Stimulated activated CD8-positive, alpha-beta memory T cell treated with anti-CD3 and anti-CD28 coated beads, Interleukin-7, amount 100 ng/mL, for 4 hours (primary cell): Measurements from ENCODE around the gene TMEM170B.

Experiments used
- DNase-seq, 2 donors: peaks; one replicate each; pipeline ENCODE4 v3.0.0-alpha.2; 2020; ENCODE audit warnings: low read depth in 2 of 2

The TMEM170B gene

DNA sequence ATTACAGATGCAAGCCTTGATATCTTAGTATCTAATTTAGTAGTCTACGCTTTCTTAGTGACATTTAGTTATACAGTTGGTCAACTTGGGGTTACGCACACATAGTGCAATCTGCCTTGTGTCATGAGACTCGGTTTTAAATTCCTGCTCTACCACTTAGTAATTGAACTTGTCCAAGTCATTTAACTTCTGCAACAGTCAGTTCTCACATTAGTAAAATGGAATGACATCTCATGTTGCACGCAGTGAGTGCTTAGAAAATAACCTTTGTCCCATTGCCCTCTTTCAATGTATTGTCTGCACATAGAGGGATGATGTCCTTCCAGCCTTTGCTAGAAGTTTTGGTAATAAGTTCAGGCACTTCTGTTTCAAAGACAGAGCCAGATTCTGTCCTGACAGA lies 48.6 kb downstream of the TMEM170B start:
- DNase-seq, result no peak

DNA sequence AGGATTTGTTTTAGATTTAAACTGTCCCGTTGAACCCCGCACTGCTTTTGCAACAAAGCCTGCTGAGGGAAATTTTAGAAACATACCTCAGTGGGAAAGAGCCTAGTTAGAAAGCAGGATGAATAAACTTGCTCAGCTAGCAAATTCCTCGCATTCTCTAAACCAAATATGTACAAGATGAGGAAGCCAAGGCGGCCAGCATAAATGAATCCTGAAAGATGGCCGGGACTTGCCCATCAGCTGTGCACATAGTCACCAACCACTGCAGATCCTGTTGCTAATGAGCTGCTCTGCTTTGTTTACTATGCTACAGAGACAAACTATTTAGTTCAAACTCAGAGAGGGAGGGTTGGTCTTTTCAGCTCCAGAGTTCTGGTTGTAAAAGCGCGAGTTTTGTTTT lies 49.0 kb downstream of the TMEM170B start:
- no peak for DNase-seq

DNA sequence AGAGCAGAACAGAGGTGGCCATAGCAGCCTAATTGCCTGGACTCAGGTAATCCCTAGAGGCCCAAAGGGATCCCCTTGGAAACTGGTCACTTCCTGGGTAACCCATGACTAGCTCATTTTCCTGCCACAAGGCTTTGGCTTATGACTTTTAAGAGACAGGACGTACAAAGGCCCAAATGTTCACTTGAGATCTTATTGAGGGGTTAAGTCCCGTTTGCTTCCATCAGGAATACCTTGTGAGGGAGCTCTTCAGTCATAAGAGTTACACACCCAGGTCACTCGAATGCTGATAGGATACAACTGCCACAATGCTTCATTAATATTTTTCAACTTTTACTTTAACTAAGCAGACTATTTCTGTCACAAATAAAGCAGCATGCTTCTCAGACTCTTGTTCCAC lies 51.7 kb downstream of the TMEM170B start:
- DNase-seq, result no peak

DNA sequence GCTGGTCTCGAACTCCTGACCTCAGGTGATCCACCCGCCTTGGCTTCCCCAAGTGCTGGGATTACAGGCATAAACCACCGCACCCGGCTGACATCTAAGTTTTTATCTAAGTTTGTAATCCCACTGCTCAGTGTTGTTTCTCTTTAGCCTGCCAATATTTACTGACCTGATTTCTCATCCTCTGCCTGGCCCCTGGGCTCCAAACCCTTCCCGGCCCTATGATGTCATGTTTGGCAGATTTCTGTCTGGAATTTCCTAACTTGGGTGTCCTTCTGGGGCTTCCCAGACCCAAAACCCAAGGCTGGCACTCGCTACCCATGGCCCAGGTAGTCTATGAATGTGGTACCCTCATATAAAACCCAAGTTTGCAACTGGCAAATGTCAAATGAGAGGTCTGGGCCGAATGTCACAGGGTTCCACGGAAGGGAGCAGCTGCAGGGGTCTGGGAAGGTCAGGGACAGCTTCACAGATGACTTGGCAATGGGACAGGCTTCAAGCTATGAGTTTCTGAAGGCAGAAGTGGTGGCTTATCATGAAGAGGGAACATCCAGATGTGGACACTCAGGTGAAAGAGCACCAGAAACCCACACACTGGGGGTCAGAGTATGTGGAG lies 54.9 kb downstream of the TMEM170B start:
- DNase-seq, result no peak

DNA sequence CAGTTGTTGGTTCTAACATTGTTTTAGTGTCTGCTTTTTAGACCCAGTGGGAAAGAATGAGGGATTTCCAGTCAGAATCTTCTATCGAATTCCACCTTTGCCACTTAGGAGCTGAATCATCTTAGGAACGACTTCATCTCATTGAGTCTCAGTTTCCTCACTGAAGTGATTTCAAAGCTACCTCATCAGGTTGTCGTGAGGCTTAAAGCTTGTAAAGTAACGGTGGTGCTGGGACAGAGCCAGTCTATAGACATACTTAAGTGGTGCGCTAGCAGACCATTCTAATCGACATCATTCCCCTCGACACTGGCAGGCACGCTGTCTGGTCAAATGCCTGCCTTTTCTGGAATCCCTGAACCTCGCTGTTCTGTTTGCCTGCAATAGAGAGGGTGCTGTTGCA lies 55.5 kb downstream of the TMEM170B start:
- no peak for DNase-seq

DNA sequence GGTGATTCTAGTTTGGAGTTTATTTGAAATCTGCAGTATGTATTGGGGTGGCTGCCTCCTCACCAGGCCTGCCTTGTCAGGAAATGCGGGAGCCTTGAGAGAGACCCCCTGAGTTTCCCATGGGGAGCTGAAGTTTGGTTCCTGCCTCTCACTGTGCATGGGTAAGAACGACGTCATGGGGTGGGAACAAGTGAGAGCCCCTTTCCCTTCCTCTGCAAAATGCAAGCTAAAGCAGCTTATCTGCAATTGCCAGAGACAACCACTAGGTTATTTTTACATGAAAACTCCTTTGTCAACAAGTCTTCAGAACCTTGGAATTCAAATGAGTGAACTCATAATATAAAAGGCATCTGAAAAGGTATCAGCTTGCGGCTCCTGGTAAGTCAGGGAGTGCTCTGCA lies 58.4 kb downstream of the TMEM170B start:
- DNase-seq, result no peak

DNA sequence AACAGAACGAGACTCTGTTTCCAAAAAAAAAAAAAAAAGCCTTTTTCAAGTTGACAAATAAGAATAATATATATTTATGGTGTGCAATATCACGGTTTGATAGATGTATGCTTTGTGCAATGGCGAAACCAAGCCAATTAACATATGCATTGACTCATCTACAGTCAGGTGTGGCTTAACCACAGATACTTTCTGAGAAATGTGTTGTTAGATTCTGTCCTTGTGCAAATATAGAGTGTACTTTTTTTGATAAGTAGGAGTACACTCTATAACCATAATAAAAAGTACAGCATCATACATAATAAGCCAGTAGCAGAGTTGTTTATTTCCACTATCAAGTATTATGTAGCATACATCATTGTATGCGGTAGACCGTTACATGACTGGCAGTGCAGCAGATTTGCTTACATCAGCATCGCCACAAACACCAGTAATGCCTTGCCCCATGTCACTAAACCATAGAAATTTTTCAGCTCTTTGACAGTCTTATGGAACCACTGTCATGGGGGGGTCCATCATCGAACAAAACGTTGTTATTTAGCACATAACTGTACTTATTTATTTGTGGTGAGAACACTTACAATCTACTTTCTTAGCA lies 59.2 kb downstream of the TMEM170B start:
- no peak for DNase-seq

DNA sequence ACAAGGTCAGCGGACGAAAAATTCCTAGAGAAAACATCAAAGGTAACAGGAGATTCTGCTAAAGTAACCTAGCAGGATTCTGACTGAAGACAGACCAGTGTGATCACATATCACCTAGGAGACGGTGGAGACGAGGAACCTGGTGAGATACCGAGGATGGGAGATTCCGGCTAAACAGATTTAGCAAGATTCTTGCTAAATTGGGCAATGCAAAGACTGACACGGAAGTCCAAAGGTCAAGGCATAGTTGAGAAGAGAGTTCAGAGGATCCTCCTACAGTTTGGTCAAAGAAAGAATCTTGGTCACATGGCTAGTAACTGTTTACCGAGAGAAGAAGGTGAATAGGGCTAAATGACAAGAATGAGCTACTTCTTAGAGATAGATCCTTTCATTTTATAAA lies 61.1 kb downstream of the TMEM170B start:
- no peak for DNase-seq

DNA sequence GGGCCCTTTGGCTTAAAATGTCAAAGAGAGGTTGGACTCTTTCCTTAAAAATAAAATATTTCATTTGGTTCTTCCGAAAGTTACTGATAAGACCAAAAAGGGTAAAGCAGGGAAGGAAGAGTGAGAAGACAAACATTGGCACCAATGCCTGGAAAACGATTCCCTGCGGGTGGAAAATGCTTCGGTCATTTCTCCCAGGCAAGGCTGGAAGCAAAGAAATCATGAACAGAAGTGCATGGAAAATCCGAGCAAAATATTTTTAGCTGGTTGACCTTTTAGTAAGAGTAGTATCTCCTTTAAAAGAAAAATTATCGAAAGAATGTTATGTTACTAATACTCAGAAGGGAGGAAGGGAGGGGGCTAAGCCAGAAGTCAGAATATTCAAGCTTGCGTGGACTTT lies 62.7 kb downstream of the TMEM170B start:
- DNase-seq, result no peak

DNA sequence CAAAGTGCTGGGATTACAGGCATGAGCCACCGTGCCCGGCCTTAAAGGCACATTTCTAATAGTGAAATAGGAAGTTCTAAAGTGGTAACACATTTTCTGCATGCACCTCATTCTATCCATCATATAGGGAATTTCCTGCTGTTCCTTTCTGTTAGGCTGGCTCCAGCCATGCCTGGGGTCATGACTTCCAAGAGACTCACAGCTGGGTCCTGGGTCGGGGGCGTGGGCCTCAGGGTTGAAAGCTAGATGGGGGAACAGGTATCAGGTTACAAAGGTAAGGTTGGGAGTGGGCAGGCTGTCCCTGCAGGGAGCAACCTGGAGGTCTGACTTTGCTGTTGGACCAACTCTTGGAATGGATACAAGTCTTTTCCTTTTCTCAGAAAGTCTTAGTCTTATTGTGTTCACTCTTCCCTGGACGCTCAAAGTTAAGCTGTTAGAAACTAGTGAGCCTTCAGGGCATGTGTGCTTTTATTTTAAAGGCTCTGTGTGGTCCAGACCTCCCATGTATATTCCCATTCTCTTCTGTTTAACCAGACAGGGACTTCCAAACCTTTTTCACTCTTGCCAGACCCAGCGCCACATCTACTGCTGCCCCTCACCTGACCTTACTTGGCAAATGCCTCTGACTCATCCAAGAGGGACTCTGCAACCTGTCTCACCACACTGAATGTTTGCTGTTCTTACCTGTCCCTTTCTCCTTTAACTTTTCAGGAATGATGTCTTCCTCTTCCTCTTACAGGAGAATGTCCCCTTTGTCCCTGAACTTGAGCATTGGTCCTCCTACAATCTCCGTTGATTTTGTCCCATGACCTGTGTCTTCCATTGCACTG lies 64.4 kb downstream of the TMEM170B start:
- DNase-seq, result no peak

DNA sequence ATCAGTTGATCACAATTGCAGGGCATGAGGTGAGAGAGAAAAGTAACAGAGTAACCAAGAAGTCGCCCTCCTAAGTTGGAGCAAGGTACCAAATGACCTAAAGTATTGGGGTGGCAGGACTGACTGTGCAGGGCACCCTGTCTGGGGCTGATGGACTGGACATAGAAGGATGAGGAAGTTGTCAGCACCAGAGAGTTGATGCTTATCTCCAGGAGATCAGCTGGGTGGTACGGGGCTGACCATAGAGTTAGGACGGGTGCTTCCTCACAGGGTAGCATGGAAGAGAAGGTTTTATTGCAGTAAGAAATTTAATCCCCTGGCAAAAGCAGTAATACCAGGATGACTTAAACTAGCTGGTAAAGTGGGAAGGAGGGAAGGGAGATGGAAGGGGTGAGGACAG lies 66.7 kb downstream of the TMEM170B start:
- no peak for DNase-seq

DNA sequence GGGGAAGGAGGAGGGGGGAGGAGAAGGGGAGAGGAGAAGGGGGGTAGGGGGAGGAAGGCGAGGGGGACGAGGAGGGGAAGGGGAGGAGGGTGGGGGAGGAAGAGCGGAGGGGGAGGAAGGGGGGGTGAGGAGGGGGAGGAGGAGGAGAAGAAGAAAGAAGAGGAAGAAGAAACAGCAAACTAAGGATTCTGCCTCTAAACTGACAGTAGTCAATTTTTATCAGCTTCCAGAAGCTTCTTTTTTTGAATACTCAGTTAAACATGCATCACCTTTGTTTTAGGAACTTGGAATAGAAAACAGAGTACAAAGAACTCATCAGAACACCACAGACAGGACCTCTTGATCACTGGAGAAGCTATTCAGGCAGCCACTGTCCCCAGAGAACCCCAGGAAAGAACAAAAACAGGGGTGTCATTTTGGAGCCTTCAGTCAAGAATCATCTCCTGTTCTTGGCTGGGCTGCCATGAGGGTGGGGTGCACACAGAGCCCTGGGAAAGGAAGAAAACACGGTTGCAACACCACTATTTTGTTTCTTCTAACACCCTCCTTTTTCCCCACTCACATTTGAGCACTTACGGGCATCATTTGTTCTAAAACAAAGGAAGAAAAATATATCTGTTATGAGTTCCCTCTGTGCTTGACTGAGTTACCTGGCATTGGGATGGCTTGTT lies 67.4 kb downstream of the TMEM170B start:
- DNase-seq, result no peak

DNA sequence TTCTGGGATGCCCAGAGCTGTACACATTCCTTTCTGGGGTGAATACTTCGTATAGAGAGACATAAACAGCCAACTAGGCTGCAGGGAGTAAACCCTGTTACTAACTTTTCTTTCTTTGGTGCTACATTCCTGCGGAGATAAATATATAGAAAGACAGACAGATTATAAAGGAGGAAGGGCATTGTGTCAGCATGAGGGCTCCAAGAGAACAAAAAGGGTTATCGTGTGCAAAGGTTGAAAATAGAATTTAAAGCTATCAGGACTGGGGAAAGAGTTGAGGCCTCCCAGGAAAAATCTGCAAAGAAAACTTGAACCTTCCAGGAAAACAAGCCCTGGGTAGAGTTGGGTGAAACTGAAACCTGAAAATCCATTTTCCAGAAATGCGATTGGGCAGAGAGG lies 68.0 kb downstream of the TMEM170B start:
- no peak for DNase-seq

DNA sequence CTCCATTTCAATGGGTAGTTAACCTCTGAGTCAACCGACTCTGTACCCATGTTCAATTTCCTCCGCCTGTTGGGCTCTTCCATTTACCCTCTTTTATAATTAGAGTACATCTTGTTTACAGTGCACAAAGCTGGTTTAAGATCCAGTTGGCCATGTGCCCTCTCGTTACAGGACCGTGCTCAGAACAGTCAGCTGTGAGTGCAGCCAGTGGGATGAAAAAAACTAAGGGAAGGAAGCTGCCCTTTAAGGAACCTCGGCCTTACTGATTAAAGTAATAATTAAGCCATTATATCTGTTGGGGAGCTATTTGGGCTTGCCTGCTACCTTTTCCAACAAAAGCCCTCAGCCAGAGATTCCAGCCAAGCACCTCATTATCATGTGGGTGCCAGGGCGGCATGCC lies 68.8 kb downstream of the TMEM170B start:
- no peak for DNase-seq

DNA sequence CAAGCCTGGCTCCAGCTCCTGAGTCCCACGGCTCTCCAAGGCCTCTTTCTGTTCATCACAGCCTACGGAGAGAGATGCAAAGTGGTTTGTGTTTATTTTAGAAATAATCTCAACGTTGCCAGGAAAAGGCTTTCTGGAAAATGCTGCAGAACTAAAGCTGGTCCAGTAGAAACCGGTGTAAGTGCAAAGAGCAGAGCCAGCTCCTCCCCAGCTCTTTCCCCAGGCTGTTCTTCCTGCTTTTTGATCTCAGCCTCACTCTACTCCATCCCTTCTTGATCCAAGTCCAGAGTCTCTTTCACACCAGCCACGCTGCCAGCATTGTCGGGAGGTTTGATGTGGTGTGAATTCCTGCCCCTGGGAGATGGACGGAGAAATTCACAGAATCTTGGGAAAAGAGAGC lies 69.8 kb downstream of the TMEM170B start:
- DNase-seq, result no peak

DNA sequence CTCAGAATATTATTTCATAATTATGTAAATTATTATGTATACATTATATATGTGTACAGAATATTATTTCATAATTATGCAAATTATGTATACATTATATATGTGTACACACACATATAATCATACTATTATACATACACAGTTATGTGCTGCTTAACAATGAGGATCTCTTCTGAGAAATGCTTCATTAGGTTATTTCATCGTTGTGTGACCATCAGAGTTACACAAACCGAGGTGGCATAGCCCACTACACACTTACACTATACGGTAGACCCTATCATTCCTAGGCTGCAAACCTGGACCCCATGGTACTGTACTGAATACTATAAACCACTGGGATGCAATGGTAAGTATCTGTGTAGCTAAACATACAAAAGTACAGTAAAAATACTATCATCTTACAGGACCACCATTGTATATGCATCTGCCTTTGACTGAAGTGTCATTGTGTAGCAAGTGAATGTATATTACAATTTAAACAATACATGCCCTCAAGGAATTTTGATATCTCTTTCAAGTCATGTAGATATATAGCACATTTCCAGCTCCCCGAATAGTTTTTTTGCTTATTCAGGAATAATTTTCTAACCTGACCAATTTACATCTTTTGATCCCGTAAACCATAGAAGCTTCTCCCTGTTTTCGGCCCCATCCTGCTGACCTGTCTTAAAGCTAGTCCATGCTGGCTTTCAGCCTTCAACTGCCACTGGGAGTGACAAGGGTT lies 71.2 kb downstream of the TMEM170B start:
- no peak for DNase-seq

DNA sequence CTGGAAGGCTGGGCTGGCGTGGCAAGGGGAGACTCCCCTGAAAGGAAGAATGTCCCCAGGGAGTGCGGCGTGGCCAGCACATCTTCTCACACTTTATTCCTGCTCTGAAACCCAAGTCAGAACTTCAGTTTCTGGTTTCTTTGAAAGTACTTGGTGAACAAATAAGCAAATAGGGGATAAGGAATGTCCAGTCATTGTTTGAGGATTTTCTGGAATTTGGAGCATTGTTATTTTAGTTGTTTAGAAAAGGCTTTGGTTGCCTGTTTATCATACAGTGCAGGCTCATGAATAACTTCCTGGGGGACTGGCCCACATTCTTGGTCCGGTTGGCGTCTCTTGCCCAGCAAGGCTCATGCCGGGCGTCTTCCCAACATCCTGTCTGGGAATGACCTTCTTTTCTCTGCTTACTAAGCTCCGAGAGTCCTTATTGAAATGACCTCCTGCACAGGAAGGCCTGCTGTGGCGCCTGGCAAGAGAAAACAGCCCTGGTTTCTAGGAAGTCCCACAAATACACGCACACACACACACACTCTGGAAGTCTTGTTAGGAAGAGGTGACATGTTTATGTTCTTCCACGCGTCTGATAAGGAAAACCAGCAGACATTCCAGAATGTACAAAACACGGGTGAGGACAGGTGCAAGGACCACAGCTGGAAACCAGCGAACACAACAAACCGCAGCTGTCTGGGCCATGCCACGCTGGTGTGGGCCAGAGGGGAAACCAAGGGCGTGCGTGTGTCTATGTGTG lies 71.9 kb downstream of the TMEM170B start:
- no peak for DNase-seq

DNA sequence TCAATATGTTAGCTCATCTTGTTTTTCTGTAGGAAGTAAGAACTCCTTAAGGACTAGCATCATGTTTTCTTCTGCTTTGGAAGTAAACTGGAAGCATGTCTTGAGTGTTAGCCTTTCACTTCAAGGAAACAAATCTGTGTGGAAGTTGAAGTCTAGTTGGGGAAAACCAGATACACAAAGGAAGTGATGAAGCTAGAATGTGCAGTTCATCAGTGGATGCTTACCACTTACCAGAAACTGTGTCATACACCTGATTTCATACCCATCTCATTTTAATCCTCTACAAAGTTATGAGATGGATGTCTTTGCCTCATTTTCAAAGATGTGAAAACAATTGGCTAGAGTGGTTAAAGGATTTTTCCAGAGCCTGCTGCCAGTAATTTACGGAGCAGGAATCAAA lies 75.8 kb downstream of the TMEM170B start:
- DNase-seq, result no peak

DNA sequence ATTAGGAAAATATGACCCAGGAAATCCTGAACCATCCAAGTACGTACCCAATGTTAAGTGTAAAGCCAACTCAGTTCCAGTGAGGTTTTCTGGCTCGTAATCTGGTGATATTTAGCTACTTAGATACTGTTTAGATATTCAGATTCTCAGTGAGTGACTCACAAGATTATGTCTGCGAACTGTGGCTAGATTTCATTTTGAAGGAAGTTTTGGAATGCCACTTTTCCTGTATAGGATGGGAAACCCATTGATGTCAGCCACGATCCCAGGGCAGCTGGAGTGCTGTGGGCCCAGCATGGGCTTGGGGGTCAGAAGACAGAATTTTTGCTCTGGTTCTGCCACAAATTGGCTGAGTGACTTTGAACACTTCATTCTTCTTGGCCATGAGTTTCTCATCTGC lies 76.3 kb downstream of the TMEM170B start:
- DNase-seq, result no peak

DNA sequence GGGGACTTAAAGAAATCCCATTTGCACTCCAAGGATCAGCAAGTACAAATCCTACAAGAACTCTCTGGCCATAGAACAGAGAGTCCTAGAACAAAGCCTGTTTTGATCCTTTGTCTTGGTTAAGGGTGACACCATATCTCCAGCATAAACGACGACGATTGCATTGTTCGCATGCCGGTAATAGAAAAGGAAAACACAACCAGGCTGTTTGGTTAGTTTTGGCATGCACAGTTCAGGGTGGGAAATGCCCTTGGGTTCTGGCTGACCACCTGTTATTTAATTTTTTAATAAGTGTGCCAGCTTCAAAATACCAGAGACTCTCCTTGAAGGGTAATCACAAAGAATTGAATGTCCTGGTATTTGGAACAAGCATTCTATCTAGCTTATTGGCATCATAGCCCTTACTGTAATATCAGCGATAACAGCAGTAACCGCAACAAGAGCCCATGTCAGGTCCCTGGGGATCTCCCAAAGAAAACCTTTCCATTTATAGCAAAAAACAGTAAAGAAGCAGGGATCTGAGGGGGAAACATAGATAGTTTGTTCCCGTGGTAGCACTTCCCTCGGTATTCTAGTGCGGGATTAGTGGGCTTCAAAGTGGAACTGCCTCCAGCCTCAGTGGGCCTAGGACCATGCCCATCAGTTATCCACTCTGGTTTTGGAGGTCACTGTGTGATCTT lies 77.1 kb downstream of the TMEM170B start:
- DNase-seq, result no peak

DNA sequence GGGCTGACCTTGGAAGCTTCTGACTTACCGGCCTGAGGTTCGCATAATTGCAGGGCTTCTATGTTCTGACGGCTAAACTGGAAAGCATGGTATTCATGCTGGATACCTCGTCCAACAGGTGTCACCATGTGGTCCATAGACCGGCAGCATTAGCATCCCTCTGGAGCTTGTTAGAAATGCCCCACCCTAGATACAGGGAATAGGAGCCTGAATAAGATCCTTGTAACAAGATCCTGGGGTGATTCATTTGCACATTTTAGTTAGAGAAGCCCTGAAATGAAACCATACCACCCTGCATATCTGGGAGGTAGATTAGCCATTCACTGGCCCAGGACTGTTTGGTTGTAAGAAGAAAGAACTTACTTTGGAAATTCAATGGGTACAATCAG lies 77.7 kb downstream of the TMEM170B start:
- no peak for DNase-seq
